Articular chondrocyte of knee joint (primary cell): ENCODE data around the gene EHBP1. TPM values are rescaled to one million over a fixed set of nuclear protein-coding genes. Genes with fewer than 3 reads are reported as not detected.

Experiments used
- small RNA-seq: library from RNA; depleted of rRNA; stranded (forward); fragments of <200 nt; gene quantifications from one replicate; pipeline ENCODE3, GENCODE V24; 2012
- total RNA-seq: library from RNA; depleted of rRNA; stranded (reverse); fragments of >200 nt; gene quantifications from 2 replicates; pipeline ENCODE4 v1.2.3, GENCODE V29; 2012

The EHBP1 gene
- total RNA-seq: 92.4 and 102 TPM in 2 replicates

GRCh38 chr2:62705007-62705829 lies at the start of gene EHBP1:
Gene EHBP1 (plus strand): TSS chr2:62705713. CDS start chr2:62707192, 1,479 bp downstream.

GRCh38 chr2:63050334-63051041 lies 345.0 kb downstream of the EHBP1 start, which contains the start of gene OTX1:
Gene OTX1 (plus strand): TSS chr2:63050830. CDS start chr2:63052991, 2,161 bp downstream.

Small RNA genes lying within 50 kb of the gene (small RNA-seq; reads per million reads assigned to genes)
- gene RF00019: not detected

Other genes with a start within 250 kb of the EHBP1 start
- 3.4 and 3.7 TPM in 2 replicates for gene TMEM17, start 199.5 kb upstream of the EHBP1 start, total RNA-seq